Ovary (tissue), 3 donors: ENCODE results near the gene MTCL3.

ENCODE experiments used
- CTCF ChIP-seq, 3 donors: fragments of 450-650 bp in 2 of 3; fragments of 200-600 bp in 1 of 3; IDR thresholded peaks; one replicate each; pipeline versions ENCODE4 v1.5.1 to v1.8.0; 2016 to 2022; ENCODE audit warnings: antibody characterized with exemption in 3 of 3, mild to moderate bottlenecking in 1 of 3
- EP300 ChIP-seq: sonication (generic); formaldehyde crosslinking; IDR thresholded peaks from one replicate; pipeline ENCODE4 v1.6.1; 2017; ENCODE audit warnings: antibody characterized with exemption
- POLR2A ChIP-seq: fragments of 450-650 bp; IDR thresholded peaks from one replicate; pipeline ENCODE4 v1.6.1; 2017; ENCODE audit warnings: antibody characterized with exemption, mild to moderate bottlenecking, moderate library complexity
- donor health status: DM: no; HTN: no; CAD: no.

DNA sequence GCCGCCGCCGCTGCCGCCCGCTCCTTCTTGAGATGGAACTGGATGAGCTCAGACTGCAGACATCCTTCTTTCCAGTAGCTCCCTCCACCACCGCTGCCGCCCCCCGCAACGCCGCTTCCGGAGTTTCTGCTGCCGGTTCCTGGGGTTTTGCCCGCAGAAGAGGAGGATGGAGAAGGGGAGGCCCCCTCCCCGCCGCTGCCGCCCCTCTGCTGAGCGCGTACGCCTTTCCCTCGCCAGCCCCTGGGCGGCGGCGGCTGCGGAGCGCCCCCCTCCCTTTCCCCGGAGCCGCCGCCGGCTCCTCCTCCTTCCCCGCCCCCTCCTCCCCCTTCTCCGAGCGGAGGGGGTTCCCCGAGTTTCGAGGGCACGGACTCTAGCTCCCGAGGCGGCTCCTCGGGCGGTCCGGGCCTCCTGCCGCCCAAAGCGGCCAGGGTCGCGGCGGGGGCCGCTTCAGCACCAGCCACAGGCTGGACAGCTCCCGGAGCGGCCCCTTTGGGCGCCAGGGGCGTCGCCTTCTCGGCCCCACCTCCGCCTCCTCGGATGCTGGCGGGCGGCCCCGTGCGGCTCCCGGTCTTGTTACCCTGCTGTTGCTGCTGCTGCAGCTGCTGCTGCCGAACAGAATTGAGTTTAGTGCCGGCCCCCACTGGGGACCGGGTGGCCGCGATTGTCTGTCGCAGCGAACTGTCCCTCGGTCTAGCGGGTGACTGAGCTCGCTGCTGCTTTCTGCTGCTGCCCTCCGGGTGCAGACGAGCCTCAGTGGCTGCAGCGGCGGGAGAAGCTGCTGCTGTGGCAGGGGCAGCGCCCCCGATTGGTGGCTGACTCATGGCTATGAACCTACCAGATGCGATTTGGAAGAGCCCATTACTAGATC lies 3.1 kb downstream of the MTCL3 start:
- TF ChIP-seq CTCF (IDR thresholded peaks at IDR 0.05) (peak in 1 of 3 donors; percentile 24), POLR2A (no peak), EP300 (no peak)
